MCF 10A (cell line): ENCODE measurements around the gene DNAH2. TPM values are rescaled to one million over a fixed set of nuclear protein-coding genes. Genes with fewer than 3 reads are reported as not detected.
A peak's percentile ranks its signal among the peaks of the same experiment; 100 is the strongest.

Source experiments
- BruUV-seq: library from RNA; stranded (reverse); fragments of 400-500 nt; replicated peaks from 2 replicates; lab custom pipeline; 2021; lab: Mats Ljungman, UMichigan
- CTCF ChIA-PET: fragments of 300-600 bp; sonication (Branson Sonifier 250); formaldehyde crosslinking; extraction: SDS; loops from one replicate; lab custom pipeline; 2021; ENCODE audit warnings: antibody characterized with exemption, inconsistent platforms; lab: Yijun Ruan, JAX
- POLR2A ChIA-PET: fragments of 300-600, 350-650 bp; sonication (Branson Sonifier 250); formaldehyde crosslinking; extraction: SDS; loops from one replicate; lab custom pipeline; 2020; ENCODE audit warnings: antibody characterized with exemption, inconsistent platforms; lab: Yijun Ruan, JAX
- DNase-seq: peaks from one replicate; pipeline ENCODE4 v3.0.0-alpha.2; 2018; ENCODE audit not compliant: unreplicated experiment
- H3K27ac Mint-ChIP-seq: one replicate; pipeline ENCODE4 v1.8.0; 2022; ENCODE audit warnings: mild to moderate bottlenecking, low read depth, mixed read lengths; ENCODE audit not compliant: unreplicated experiment
- H3K27me3 Mint-ChIP-seq: one replicate; pipeline ENCODE4 v1.8.0; 2022; ENCODE audit warnings: mixed read lengths; ENCODE audit not compliant: insufficient read depth, unreplicated experiment
- H3K36me3 Mint-ChIP-seq: one replicate; pipeline ENCODE4 v1.8.0; 2022; ENCODE audit warnings: mild to moderate bottlenecking, moderate library complexity, mixed read lengths; ENCODE audit not compliant: insufficient read depth, unreplicated experiment
- H3K4me1 Mint-ChIP-seq: one replicate; pipeline ENCODE4 v1.8.0; 2022; ENCODE audit warnings: mixed read lengths; ENCODE audit not compliant: insufficient read depth, unreplicated experiment
- H3K4me3 Mint-ChIP-seq: one replicate; pipeline ENCODE4 v1.8.0; 2022; ENCODE audit warnings: mild to moderate bottlenecking, moderate library complexity, mixed read lengths; ENCODE audit not compliant: unreplicated experiment
- H3K9me3 Mint-ChIP-seq: one replicate; pipeline ENCODE4 v1.8.0; 2022; ENCODE audit warnings: mixed read lengths; ENCODE audit not compliant: unreplicated experiment
- CTCF ChIP-seq: fragments of 200-600 bp; IDR thresholded peaks from one replicate; pipeline ENCODE4 v1.8.0; 2022; ENCODE audit warnings: antibody characterized with exemption, mild to moderate bottlenecking; ENCODE audit not compliant: unreplicated experiment
- intact Hi-C: fragments of 100-400 bp; cut with micrococcal nuclease; formaldehyde crosslinking; loops from 2 replicates; pipeline ENCODE4 v1.14.1; 2022
- total RNA-seq: library from RNA; stranded (reverse); gene quantifications from 2 replicates; pipeline ENCODE4 v1.2.3, GENCODE V29; 2022

Gene DNAH2
- total RNA-seq, 1 experiment from 2014 or later = 0.12 TPM

GRCh38 chr17:7763919-7764318, 46.4 kb downstream of the DNAH2 start:
- Mint-ChIP-seq H3K27ac (no peak overlapping the region), H3K4me3 (no peak overlapping the region), H3K36me3 (no peaks in the 10 kb centered on the region), H3K27me3 (peaks cover 11% of the 10 kb centered on the region), H3K4me1 (no peaks in the 10 kb centered on the region), H3K9me3 (no peaks in the 10 kb centered on the region)
- TF ChIP-seq CTCF = no peak
- no peak for DNase-seq
- no TSS peak for BruUV-seq
- POLR2A ChIA-PET = no interaction called here
- intact Hi-C loops = no loop called here
- CTCF ChIA-PET = interaction anchor here (0.6 kb wide), 1 partner anchor 534 kb away, joined by 3 read pairs; no protein-coding TSS in a partner anchor

GRCh38 chr17:7767004-7767403, 49.5 kb downstream of the DNAH2 start:
- Mint-ChIP-seq H3K27ac (peak overlapping the region; percentile 7), H3K9me3 (no peaks in the 10 kb centered on the region), H3K27me3 (peaks cover 11% of the 10 kb centered on the region), H3K4me1 (no peaks in the 10 kb centered on the region), H3K36me3 (no peaks in the 10 kb centered on the region), H3K4me3 (no peak overlapping the region)
- no peak for DNase-seq
- ChIA-PET POLR2A (interaction anchor here (0.7 kb wide), 1 partner anchor 16 kb away, joined by 3 read pairs; no protein-coding TSS in a partner anchor), CTCF (interaction anchor here (0.6 to 1.1 kb wide), 3 partner anchors 46 to 184 kb away, joined by 3 to 4 read pairs (median 4); no protein-coding TSS in a partner anchor)
- intact Hi-C loops = no loop called here
- no TSS peak for BruUV-seq
- no peak for TF ChIP-seq CTCF

GRCh38 chr17:7767405-7768021, 50.0 kb downstream of the DNAH2 start:
- Mint-ChIP-seq H3K4me1 (no peaks in the 10 kb centered on the region), H3K27me3 (peaks cover 11% of the 10 kb centered on the region), H3K36me3 (no peaks in the 10 kb centered on the region), H3K27ac (peak overlapping the region; percentile 7), H3K4me3 (no peak overlapping the region), H3K9me3 (no peaks in the 10 kb centered on the region)
- intact Hi-C loops = no loop called here
- no peak for DNase-seq
- BruUV-seq = no TSS peak
- CTCF ChIA-PET = interaction anchor here (0.6 to 1.1 kb wide), 3 partner anchors 45 to 180 kb away, joined by 3 to 4 read pairs (median 4); no protein-coding TSS in a partner anchor
- TF ChIP-seq CTCF = no peak
- POLR2A ChIA-PET = interaction anchor here (0.7 to 1.0 kb wide), 2 partner anchors 14 to 15 kb away, joined by 3 read pairs; no protein-coding TSS in a partner anchor

- no peak for DNase-seq
Measured at GRCh38 chr17:7769854-7770253, 52.3 kb downstream of the DNAH2 start.

More at GRCh38 chr17:7769854-7770253, 52.3 kb downstream of the DNAH2 start:
- BruUV-seq = no TSS peak
- TF ChIP-seq CTCF = no peak
- H3K4me1 Mint-ChIP-seq = no peaks in the 10 kb centered on the region
- intact Hi-C loops = no loop called here
- POLR2A ChIA-PET = no interaction called here
- H3K27ac Mint-ChIP-seq = no peak overlapping the region
- H3K9me3 Mint-ChIP-seq = no peaks in the 10 kb centered on the region
- CTCF ChIA-PET = interaction anchor here (0.6 kb wide), 1 partner anchor 362 kb away, joined by 3 read pairs; the partner anchor contains the start of gene NLGN2
- H3K4me3 Mint-ChIP-seq = no peak overlapping the region
- no peaks in the 10 kb centered on the region for H3K36me3 Mint-ChIP-seq
- H3K27me3 Mint-ChIP-seq = peaks cover 11% of the 10 kb centered on the region
